Psoas muscle (tissue), 8 donors: ENCODE results near the gene RABGAP1L. TPM values are rescaled to one million over a fixed set of nuclear protein-coding genes. Genes with fewer than 3 reads are reported as not detected.

Source experiments
- ATAC-seq, 4 donors: fragments of 200-7000 bp; cut with Tn5 transposase; one replicate each; pipeline ENCODE4 v1.9.1; 2020; ENCODE audit warnings: moderate library complexity in 3 of 4, mild to moderate bottlenecking in 2 of 4
- DNase-seq, 2 donors: peaks; one replicate each; pipeline ENCODE4 v3.0.0-alpha.2; 2020
- H3K27ac ChIP-seq: fragments of 200-600 bp; one replicate; pipeline ENCODE4 v1.8.0; 2022
- H3K27me3 ChIP-seq, 3 donors: fragments of 200-600 bp in 1 of 3; one replicate each; pipeline versions ENCODE4 v1.6.1 to v1.8.0; 2013 to 2022; ENCODE audit warnings: low read length in 2 of 3, mild to moderate bottlenecking in 2 of 3, moderate library complexity in 1 of 3; ENCODE audit not compliant: insufficient read depth in 3 of 3
- H3K36me3 ChIP-seq, 2 donors: fragments of 200-600 bp in 1 of 2; one replicate each; pipeline versions ENCODE4 v1.6.1 to v1.8.0; 2013 to 2022; ENCODE audit warnings: low read depth in 1 of 2, mild to moderate bottlenecking in 1 of 2, moderate library complexity in 1 of 2; ENCODE audit not compliant: insufficient read depth in 1 of 2
- H3K4me1 ChIP-seq: fragments of 200-600 bp; one replicate; pipeline ENCODE4 v1.8.0; 2022
- H3K4me3 ChIP-seq: fragments of 200-600 bp; one replicate; pipeline ENCODE4 v1.8.0; 2022; ENCODE audit warnings: mild to moderate bottlenecking
- H3K9me3 ChIP-seq: fragments of 200-600 bp; one replicate; pipeline ENCODE4 v1.8.0; 2022
- WGBS, 3 donors: extraction: QIAGEN DNeasy Blood & Tissue Kit; methylation state at CpG; one replicate each; pipeline versions ENCODE4 v1.1.6 to v1.1.7; 2013; 5-methylcytosine and 5-hydroxymethylcytosine counted together
- intact Hi-C, 2 donors: fragments of 100-400 bp; cut with DNase I; formaldehyde crosslinking; loops; one replicate each; pipeline versions ENCODE4 v1.11.0 to v1.14.2; 2022
- polyA plus RNA-seq, 3 donors: library from polyadenylated mRNA; stranded (reverse); fragments of 200-250 nt; gene quantifications; one replicate each; pipeline ENCODE4 v1.2.3, GENCODE V29; 2013
- total RNA-seq, 4 donors: library from RNA; stranded (reverse); fragmentation: NEBNext Ultra II Directional in 2 of 4; extraction: Animal tissue kit (Norgen Biotek cat#: 25700) in 2 of 4; gene quantifications; one replicate each; pipeline versions ENCODE4 v1.2.1 to v1.2.4, GENCODE V29; 2021 to 2023
- TF ChIP-seq, protein P1 (sequence below): fragments of 200-600 bp; IDR thresholded peaks from one replicate; pipeline ENCODE4 v1.8.0; 2022; ENCODE audit warnings: antibody characterized with exemption
- donor health status: healthy with polysubstance abuse.
- donor health status: DM: no; HTN: no; CAD: no; lungs with moderate emphysema.
- donor health status: Bipolar disorder and iron deficiency.
- donor health status: healthy.
- donor health status: DM: yes; HTN: yes; CAD: no.
- donor health status: DM: no; HTN: no; CAD: no.
- donor health status: DM: no; HTN: no; CAD: no.
- donor health status: DM: yes; HTN: yes; CAD: no.

The RABGAP1L gene
- total and polyA plus RNA-seq, 7 donors: 2.9 to 14.4 (median 8.7) TPM

DNA sequence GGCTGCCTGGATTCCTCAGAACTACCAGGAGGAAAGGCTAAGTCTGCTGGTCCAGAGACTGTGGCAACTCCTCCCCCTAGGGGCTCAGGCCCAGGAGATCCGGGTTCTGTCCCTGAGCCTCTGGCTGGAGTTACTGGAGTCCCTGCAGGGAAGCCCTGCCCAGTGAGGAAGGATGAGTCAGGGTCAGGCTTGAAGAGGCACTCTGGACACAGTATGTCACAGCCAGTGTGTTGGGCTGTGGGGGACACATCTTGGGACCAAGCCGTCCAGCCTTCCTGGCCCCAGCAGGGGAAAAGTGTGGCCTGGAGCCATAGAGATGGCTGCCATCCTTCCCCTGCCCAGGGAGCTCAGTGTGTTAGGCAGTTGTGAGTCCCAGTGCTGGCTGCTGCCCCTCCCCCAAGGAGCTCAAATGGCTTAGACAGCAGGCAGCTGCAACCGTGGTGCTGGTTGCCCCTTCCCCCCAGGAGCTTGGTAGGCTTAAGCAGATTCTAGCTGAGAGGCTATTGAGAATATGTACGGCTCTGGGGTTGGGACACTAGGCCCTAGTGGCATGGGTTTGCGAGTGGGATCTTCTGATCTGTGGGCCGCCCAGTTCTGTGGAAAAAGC is 28.2 kb upstream of the RABGAP1L start:
- Histone ChIP-seq H3K9me3 (no peaks in the 10 kb centered on the region), H3K27me3 (no peaks in the 10 kb centered on the region), H3K36me3 (no peaks in the 10 kb centered on the region), H3K27ac (no peak overlapping the region), H3K4me3 (no peak overlapping the region), H3K4me1 (no peaks in the 10 kb centered on the region)
- intact Hi-C loops: no loop called here
- TF ChIP-seq, protein P1, sequence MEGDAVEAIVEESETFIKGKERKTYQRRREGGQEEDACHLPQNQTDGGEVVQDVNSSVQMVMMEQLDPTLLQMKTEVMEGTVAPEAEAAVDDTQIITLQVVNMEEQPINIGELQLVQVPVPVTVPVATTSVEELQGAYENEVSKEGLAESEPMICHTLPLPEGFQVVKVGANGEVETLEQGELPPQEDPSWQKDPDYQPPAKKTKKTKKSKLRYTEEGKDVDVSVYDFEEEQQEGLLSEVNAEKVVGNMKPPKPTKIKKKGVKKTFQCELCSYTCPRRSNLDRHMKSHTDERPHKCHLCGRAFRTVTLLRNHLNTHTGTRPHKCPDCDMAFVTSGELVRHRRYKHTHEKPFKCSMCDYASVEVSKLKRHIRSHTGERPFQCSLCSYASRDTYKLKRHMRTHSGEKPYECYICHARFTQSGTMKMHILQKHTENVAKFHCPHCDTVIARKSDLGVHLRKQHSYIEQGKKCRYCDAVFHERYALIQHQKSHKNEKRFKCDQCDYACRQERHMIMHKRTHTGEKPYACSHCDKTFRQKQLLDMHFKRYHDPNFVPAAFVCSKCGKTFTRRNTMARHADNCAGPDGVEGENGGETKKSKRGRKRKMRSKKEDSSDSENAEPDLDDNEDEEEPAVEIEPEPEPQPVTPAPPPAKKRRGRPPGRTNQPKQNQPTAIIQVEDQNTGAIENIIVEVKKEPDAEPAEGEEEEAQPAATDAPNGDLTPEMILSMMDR: no peak
- 55 to 59% (median 58%) methylated on average over 6 of the region's 6 CpGs for WGBS, 3 donors
- ATAC-seq (no peak), DNase-seq (no peak)

DNA sequence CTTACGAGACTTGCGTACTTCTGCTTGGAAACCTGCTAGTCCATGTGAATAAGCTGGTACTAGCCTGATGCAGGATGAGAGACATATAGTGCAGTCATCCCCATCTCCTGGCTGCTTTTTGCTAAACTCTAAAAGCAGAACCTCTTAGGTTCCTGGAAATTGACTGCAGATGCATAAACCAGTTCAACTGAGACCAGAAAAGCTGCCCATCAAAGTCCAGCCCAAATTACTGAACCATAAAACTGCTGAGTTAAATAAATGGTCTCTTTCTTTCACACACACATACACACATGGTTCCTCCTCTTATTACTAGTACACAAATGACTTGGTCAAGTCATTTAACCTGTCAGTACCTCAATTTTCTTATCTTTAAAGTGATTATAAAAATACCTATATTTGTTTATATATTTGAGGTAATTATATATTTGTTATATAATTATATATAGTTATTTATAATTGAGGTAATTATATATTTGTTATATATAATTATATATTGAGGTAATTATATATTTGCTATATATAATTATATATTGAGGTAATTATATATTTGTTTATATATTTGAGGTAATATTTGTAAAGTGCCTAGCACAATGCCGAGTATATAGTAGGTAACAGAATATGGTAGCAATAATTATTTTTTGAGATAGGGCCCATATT is 25.2 kb upstream of the RABGAP1L start:
- intact Hi-C loops: no loop called here
- H3K4me3 ChIP-seq: no peak overlapping the region
- no peak for DNase-seq

DNA sequence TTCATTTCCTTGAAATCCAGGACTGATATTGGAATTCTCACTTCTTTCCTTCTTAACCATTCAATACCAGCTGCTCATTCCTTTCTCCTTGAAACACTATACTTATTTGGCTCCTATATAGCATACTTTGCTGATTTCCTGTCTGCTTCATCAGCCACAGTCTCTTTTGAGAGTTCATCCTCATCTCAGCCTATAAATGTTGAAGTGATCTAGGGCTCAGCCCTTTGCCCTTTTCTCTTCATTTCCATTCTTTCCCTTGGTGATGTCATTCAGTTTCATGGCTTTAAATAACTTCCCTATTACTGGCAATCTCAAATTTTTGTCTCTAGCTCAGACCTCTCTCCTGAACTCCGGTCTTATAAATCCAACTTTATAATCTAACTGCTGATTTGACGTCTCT is 24.1 kb upstream of the RABGAP1L start:
- 61 to 66% (median 63%) methylated on average over 2 of the region's 2 CpGs for WGBS, 3 donors
- Histone ChIP-seq H3K36me3 (no peaks in the 10 kb centered on the region), H3K4me1 (no peaks in the 10 kb centered on the region), H3K27me3 (no peaks in the 10 kb centered on the region), H3K27ac (no peak overlapping the region), H3K9me3 (no peaks in the 10 kb centered on the region), H3K4me3 (no peak overlapping the region)
- ATAC-seq (no peak), DNase-seq (no peak)
- TF ChIP-seq, protein P1: no peak
- intact Hi-C loops: no loop called here

More for the DNA sequence above, 25.2 kb upstream of the RABGAP1L start:
- Histone ChIP-seq H3K4me1 (no peaks in the 10 kb centered on the region), H3K36me3 (no peaks in the 10 kb centered on the region), H3K9me3 (no peaks in the 10 kb centered on the region), H3K27ac (no peak overlapping the region), H3K27me3 (no peaks in the 10 kb centered on the region)
- TF ChIP-seq, protein P1: no peak
- WGBS, 3 donors: 90 to 91% (median 90%) methylated on average over 3 of the region's 3 CpGs
- no peak for ATAC-seq

DNA sequence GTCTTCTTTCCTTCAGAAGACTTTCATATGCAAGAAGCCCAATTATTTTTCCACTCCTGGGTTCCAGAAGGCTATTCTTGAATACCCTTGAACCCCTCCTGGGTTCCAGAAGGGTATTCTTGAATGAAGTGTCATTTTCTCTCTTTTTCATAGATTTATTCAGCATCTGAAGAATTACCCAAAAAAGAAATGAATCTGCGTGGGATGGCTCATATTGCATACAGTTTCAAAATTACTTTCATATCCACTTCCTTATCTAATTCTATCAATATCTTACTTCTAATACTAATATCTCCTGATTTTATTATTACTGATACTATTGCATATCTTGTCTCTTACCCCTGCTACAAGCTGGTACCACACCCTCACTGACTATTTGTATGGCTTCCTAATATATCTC is 22.6 kb upstream of the RABGAP1L start:
- Histone ChIP-seq H3K4me3 (no peak overlapping the region), H3K4me1 (no peaks in the 10 kb centered on the region)
- 78 to 97% (median 83%) methylated on average over 1 of the region's 1 CpG for WGBS, 3 donors

More for the DNA sequence above, 22.6 kb upstream of the RABGAP1L start:
- Histone ChIP-seq H3K27me3 (no peaks in the 10 kb centered on the region), H3K36me3 (no peaks in the 10 kb centered on the region), H3K27ac (no peak overlapping the region), H3K9me3 (no peaks in the 10 kb centered on the region)
- DNase-seq: no peak
- intact Hi-C loops: no loop called here
- TF ChIP-seq, protein P1: no peak
- no peak for ATAC-seq
